Testis (tissue), 2 donors: ENCODE data around the gene COQ8A.

Source experiments
- POLR2A ChIP-seq: fragments of 450-650 bp; IDR thresholded peaks from one replicate; pipeline ENCODE4 v1.6.1; 2017; ENCODE audit warnings: antibody characterized with exemption, mild to moderate bottlenecking, moderate library complexity
- TF ChIP-seq, protein P1 (sequence below), 3 experiments: fragments of 450-650 bp in 2 of 3; fragments of 200-600 bp in 1 of 3; sonication (generic) in 1 of 3; IDR thresholded peaks; one replicate each; pipeline ENCODE4 v1.5.1; 2016 to 2019; ENCODE audit warnings: antibody characterized with exemption in 3 of 3, mild to moderate bottlenecking in 2 of 3, moderate library complexity in 1 of 3

GRCh38 chr1:226973898-226974543 lies 33.9 kb downstream of the COQ8A start:
- TF ChIP-seq, protein P1, sequence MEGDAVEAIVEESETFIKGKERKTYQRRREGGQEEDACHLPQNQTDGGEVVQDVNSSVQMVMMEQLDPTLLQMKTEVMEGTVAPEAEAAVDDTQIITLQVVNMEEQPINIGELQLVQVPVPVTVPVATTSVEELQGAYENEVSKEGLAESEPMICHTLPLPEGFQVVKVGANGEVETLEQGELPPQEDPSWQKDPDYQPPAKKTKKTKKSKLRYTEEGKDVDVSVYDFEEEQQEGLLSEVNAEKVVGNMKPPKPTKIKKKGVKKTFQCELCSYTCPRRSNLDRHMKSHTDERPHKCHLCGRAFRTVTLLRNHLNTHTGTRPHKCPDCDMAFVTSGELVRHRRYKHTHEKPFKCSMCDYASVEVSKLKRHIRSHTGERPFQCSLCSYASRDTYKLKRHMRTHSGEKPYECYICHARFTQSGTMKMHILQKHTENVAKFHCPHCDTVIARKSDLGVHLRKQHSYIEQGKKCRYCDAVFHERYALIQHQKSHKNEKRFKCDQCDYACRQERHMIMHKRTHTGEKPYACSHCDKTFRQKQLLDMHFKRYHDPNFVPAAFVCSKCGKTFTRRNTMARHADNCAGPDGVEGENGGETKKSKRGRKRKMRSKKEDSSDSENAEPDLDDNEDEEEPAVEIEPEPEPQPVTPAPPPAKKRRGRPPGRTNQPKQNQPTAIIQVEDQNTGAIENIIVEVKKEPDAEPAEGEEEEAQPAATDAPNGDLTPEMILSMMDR (IDR thresholded peaks at IDR 0.05) = no peak
- no peak for TF ChIP-seq POLR2A
